Endothelial cell of umbilical vein (primary cell): ENCODE results near the gene FOXD2. TPM values are rescaled to one million over a fixed set of nuclear protein-coding genes. Genes with fewer than 3 reads are reported as not detected.

Source experiments
- BruUV-seq: library from RNA; stranded (reverse); fragments of 400-500 nt; replicated peaks from 2 replicates; lab custom pipeline; 2021; lab: Mats Ljungman, UMichigan
- CTCF ChIA-PET: fragments of 300-600, 350-600 bp; sonication (Branson Sonifier 250); formaldehyde crosslinking; loops from one replicate; lab custom pipeline; 2021; ENCODE audit warnings: antibody characterized with exemption, inconsistent platforms; lab: Charles Lee
- POLR2A ChIA-PET: fragments of 300-600, 350-600 bp; sonication (Branson Sonifier 250); formaldehyde crosslinking; loops from one replicate; lab custom pipeline; 2021; ENCODE audit warnings: antibody characterized with exemption, inconsistent platforms; lab: Charles Lee
- DNase-seq: peaks from one replicate; pipeline ENCODE4 v3.0.0-alpha.2; 2011; ENCODE audit warnings: low read depth, low spot score
- FAIRE-seq: peaks from 2 replicates; lab custom pipeline; 2011; peaks lifted over from hg19 to GRCh38; lab: Jason Lieb, UNC
- H2AFZ ChIP-seq: 2 replicates; pipeline ENCODE4 v1.6.0; 2012; ENCODE audit warnings: low read depth, low read length, control low read depth, inconsistent platforms
- H3K27ac ChIP-seq: 2 replicates; pipeline ENCODE4 v1.5.1; 2011; ENCODE audit warnings: low read depth, mild to moderate bottlenecking, control low read depth, low read length, moderate library complexity; ENCODE audit not compliant: insufficient read depth
- H3K27me3 ChIP-seq, 2 experiments: 2 replicates each; pipeline versions ENCODE4 v1.6.0 to v1.6.1; 2011; ENCODE audit warnings: low read length in 2 of 2, mixed read lengths in 1 of 2; ENCODE audit not compliant: control insufficient read depth in 2 of 2, insufficient read depth in 2 of 2
- H3K36me3 ChIP-seq, 2 experiments: 2 replicates in 1 of 2; 3 replicates in 1 of 2; pipeline ENCODE4 v1.5.1; 2011; ENCODE audit warnings: low read length in 2 of 2, mild to moderate bottlenecking in 1 of 2, moderate library complexity in 1 of 2; ENCODE audit not compliant: control insufficient read depth in 2 of 2, insufficient read depth in 2 of 2; ENCODE audit errors: extremely low read depth in 1 of 2
- H3K4me1 ChIP-seq: 3 replicates; pipeline ENCODE4 v1.5.1; 2011; ENCODE audit warnings: mild to moderate bottlenecking, low read length; ENCODE audit not compliant: control insufficient read depth, insufficient read depth; ENCODE audit errors: extremely low read depth
- H3K4me2 ChIP-seq: 2 replicates; pipeline ENCODE4 v1.6.1; 2011; ENCODE audit warnings: low read length, control low read depth, mixed read lengths; ENCODE audit not compliant: insufficient read depth
- H3K4me3 ChIP-seq, 3 experiments: fragments of 200-600 bp in 1 of 3; sonication (generic), shearing (Covaris generic) in 1 of 3; replicated peaks in 1 of 3; 2 replicates each; pipeline ENCODE4 v1.5.1; 2011 to 2016; ENCODE audit warnings: control low read depth in 3 of 3, low read length in 3 of 3, mild to moderate bottlenecking in 2 of 3, inconsistent platforms in 1 of 3, low read depth in 1 of 3, moderate library complexity in 1 of 3; ENCODE audit not compliant: insufficient read depth in 1 of 3
- H3K79me2 ChIP-seq: 2 replicates; pipeline ENCODE4 v1.6.0; 2012; ENCODE audit warnings: low read length, inconsistent platforms; ENCODE audit not compliant: control insufficient read depth, insufficient read depth
- H3K9ac ChIP-seq: replicated peaks from 2 replicates; pipeline ENCODE3; 2011; ENCODE audit warnings: low read length, control low read depth; ENCODE audit not compliant: insufficient read depth; ENCODE audit errors: extremely low read depth
- H3K9me1 ChIP-seq: replicated peaks from 3 replicates; pipeline ENCODE4 v1.6.0; 2011; ENCODE audit warnings: mild to moderate bottlenecking, low read length; ENCODE audit not compliant: control insufficient read depth, insufficient read depth; ENCODE audit errors: extremely low read depth
- H3K9me3 ChIP-seq: replicated peaks from 2 replicates; pipeline ENCODE4 v1.5.1; 2012; ENCODE audit warnings: low read length, inconsistent platforms; ENCODE audit not compliant: control insufficient read depth, insufficient read depth
- H4K20me1 ChIP-seq: replicated peaks from 2 replicates; pipeline ENCODE3; 2011; ENCODE audit warnings: mild to moderate bottlenecking, low read length; ENCODE audit not compliant: control insufficient read depth, insufficient read depth; ENCODE audit errors: extremely low read depth
- EZH2 ChIP-seq: IDR thresholded peaks from 2 replicates; pipeline ENCODE4 v1.6.1; 2012; ENCODE audit warnings: borderline replicate concordance, low read depth, mild to moderate bottlenecking, moderate library complexity, low read length, inconsistent platforms; ENCODE audit not compliant: severe bottlenecking
- FOS ChIP-seq: IDR thresholded peaks from 2 replicates; pipeline ENCODE4 v1.6.1; 2011; ENCODE audit warnings: mild to moderate bottlenecking, low read length, moderate library complexity, borderline replicate concordance; ENCODE audit not compliant: insufficient read depth
- GATA2 ChIP-seq: IDR thresholded peaks from 2 replicates; pipeline ENCODE4 v1.7.0; 2011; ENCODE audit warnings: low read depth, mild to moderate bottlenecking, moderate library complexity, mixed read lengths, low read length; ENCODE audit not compliant: insufficient read length, insufficient read depth
- JUN ChIP-seq: IDR thresholded peaks from 2 replicates; pipeline ENCODE4 v1.6.1; 2011; ENCODE audit warnings: borderline replicate concordance, low read depth; ENCODE audit not compliant: insufficient read length, insufficient read depth
- MYC ChIP-seq: IDR thresholded peaks from one replicate; pipeline ENCODE4 v1.6.1; 2011; ENCODE audit warnings: mild to moderate bottlenecking, low read depth, low read length
- POLR2A ChIP-seq: IDR thresholded peaks from 2 replicates; pipeline ENCODE4 v1.6.1; 2012; ENCODE audit warnings: low read depth, mild to moderate bottlenecking, control low read depth, low read length
- POLR2AphosphoS5 ChIP-seq: IDR thresholded peaks from 2 replicates; pipeline ENCODE4 v1.6.1; 2012; ENCODE audit warnings: low read depth, mild to moderate bottlenecking, control low read depth, low read length, moderate library complexity; ENCODE audit not compliant: insufficient read depth
- dilution Hi-C: fragments of 300-500 bp; cut with MboI; formaldehyde crosslinking; loops from one replicate; pipeline ENCODE4 v1.15.0; 2019; ENCODE audit warnings: low sequenced_read_pairs; ENCODE audit not compliant: extremely low pct_ligation_motif_present
- intact Hi-C: fragments of 100-400 bp; cut with micrococcal nuclease; formaldehyde crosslinking; loops from one replicate; pipeline ENCODE4 v1.10.0; 2022
- polyA plus RNA-seq, 4 experiments: library from polyadenylated mRNA; depleted of rRNA in 3 of 4; stranded (reverse) in 3 of 4; unstranded in 1 of 4; fragments of >200 nt; gene quantifications; 2 replicates each; pipeline versions ENCODE4 v1.2.1 to v1.2.3, GENCODE V29; 2011 to 2012; ENCODE audit warnings: missing spikeins in 1 of 4
- total RNA-seq: library from RNA; stranded (reverse); gene quantifications from 2 replicates; pipeline ENCODE4 v1.2.3, GENCODE V29; 2021
- TF ChIP-seq, protein P1 (sequence below): IDR thresholded peaks from 2 replicates; pipeline ENCODE4 v1.6.1; 2011; ENCODE audit not compliant: insufficient read depth, insufficient read length
- TF ChIP-seq, protein P2 (sequence below), 2 donors: IDR thresholded peaks; 1 replicate in 1 of 2; 2 replicates in 1 of 2; pipeline ENCODE4 v1.5.1; 2011; ENCODE audit warnings: low read length in 2 of 2, mild to moderate bottlenecking in 2 of 2, moderate library complexity in 2 of 2, control low read depth in 1 of 2, inconsistent platforms in 1 of 2, low read depth in 1 of 2; ENCODE audit not compliant: insufficient read depth in 1 of 2; ENCODE audit errors: extremely low read depth in 1 of 2

Gene FOXD2
- total and polyA plus RNA-seq, 2 donors (not counting 3 experiments of a cell fraction or from before 2014, with no cell fraction given): 0.01 to 0.09 TPM

DNA sequence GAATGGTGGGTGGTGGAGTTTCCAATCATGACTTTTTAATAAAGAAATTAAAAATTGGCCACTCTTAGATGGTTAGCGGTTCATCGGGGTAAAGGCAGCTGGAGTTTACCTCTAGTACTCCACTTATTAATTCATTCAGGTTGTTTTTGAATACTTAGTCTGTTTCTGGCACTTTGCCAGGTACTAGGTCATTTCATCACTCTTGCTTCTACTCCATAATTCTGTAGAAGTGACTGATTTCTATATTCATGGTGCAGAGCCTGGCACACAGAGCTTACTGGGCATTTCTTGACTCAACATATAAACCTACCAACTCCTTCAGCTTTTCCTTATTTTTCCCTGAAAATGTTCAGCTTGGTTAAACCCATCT lies 31.5 kb downstream of the FOXD2 start:
- dilution Hi-C loops (loop anchor here (25.0 kb wide), 1 partner anchor 218 kb away; no protein-coding TSS in a partner anchor), intact Hi-C loops (no loop called here)
- no peak overlapping the region for H3K4me2 ChIP-seq
- no peaks in the 10 kb centered on the region for H3K4me1 ChIP-seq
- ChIA-PET POLR2A (no interaction called here), CTCF (interaction anchor here (1.0 to 2.4 kb wide), 2 partner anchors 27 to 37 kb away, joined by 3 to 7 read pairs; no protein-coding TSS in a partner anchor)
- no peak overlapping the region for H3K27ac ChIP-seq
- H3K27me3 ChIP-seq: no peaks in the 10 kb centered on the region
- H3K4me3 ChIP-seq: no peak overlapping the region
- no peaks in the 10 kb centered on the region for H3K36me3 ChIP-seq
- no peak overlapping the region for H2AFZ ChIP-seq
- BruUV-seq: no TSS peak
- no peak for TF ChIP-seq FOS
- TF ChIP-seq POLR2AphosphoS5: no peak
- TF ChIP-seq EZH2: no peak
- TF ChIP-seq MYC: no peak
- TF ChIP-seq, protein P1, sequence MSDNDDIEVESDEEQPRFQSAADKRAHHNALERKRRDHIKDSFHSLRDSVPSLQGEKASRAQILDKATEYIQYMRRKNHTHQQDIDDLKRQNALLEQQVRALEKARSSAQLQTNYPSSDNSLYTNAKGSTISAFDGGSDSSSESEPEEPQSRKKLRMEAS: no peak
- TF ChIP-seq, protein P2, sequence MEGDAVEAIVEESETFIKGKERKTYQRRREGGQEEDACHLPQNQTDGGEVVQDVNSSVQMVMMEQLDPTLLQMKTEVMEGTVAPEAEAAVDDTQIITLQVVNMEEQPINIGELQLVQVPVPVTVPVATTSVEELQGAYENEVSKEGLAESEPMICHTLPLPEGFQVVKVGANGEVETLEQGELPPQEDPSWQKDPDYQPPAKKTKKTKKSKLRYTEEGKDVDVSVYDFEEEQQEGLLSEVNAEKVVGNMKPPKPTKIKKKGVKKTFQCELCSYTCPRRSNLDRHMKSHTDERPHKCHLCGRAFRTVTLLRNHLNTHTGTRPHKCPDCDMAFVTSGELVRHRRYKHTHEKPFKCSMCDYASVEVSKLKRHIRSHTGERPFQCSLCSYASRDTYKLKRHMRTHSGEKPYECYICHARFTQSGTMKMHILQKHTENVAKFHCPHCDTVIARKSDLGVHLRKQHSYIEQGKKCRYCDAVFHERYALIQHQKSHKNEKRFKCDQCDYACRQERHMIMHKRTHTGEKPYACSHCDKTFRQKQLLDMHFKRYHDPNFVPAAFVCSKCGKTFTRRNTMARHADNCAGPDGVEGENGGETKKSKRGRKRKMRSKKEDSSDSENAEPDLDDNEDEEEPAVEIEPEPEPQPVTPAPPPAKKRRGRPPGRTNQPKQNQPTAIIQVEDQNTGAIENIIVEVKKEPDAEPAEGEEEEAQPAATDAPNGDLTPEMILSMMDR (IDR thresholded peaks at IDR 0.05; ENCODE audit: extremely low read depth in 1 of 2, insufficient read depth in 1 of 2, low read depth in 1 of 2, low read length in 2 of 2): no peak
- TF ChIP-seq GATA2: no peak
- no peak for TF ChIP-seq POLR2A
- TF ChIP-seq JUN: no peak
- no peak for DNase-seq
- H3K9me3 ChIP-seq: no peaks in the 10 kb centered on the region
- no peak overlapping the region for H3K9ac ChIP-seq
- no peak for FAIRE-seq
- no peaks in the 10 kb centered on the region for H4K20me1 ChIP-seq
- no peaks in the 10 kb centered on the region for H3K9me1 ChIP-seq
- no peaks in the 10 kb centered on the region for H3K79me2 ChIP-seq
